ENCODE data around the gene NPEPL1. TPM values are rescaled to one million over a fixed set of nuclear protein-coding genes. Genes with fewer than 3 reads are reported as not detected.

Gene NPEPL1
- total and polyA plus RNA-seq, 2 experiments from 2014 or later: 37.5 to 49.8 TPM

DNA sequence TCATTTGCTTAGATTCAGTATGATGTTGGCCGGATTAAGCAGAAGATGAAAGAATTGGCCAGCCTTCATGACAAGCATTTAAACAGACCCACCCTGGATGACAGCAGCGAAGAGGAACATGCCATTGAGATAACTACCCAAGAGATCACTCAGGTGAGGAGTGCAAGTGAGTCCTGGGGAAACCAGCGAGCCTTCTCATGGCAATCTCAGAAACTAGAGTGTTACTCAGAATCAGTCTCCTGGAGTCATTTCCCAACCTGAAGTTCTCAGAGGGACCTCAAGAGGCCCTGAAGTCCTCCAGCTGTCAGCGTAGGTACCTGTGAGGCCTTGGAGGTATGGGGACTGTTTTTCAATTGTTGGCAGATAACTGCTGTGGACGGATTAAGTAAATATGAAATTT lies 24.6 kb upstream of the NPEPL1 start:
- no peaks in the 10 kb centered on the region for H3K9me2 ChIP-seq (ENCODE audit: insufficient read depth)
- peaks cover 9% of the 10 kb centered on the region for H3K4me1 ChIP-seq (ENCODE audit: insufficient read depth)
- in situ Hi-C loops (cut with MboI): no loop called here
- no peak overlapping the region for H3K9ac ChIP-seq
- no peaks in the 10 kb centered on the region for H3K27me3 ChIP-seq (replicated peaks; ENCODE audit: insufficient read depth)
- H4K20me1 ChIP-seq (ENCODE audit: insufficient read depth): no peaks in the 10 kb centered on the region; the same call in 1 of the 2 replicates
- peaks cover 17% of the 10 kb centered on the region; the same call in 1 of the 2 replicates for H3F3A ChIP-seq (ENCODE audit: insufficient read depth)
- peaks cover 59% of the 10 kb centered on the region for H3K79me2 ChIP-seq (ENCODE audit: insufficient read depth)
- H3K4me2 ChIP-seq (ENCODE audit: unreplicated experiment): no peak overlapping the region
- DNase-seq: no peak
- no peak overlapping the region for H2AFZ ChIP-seq
- H3K36me3 ChIP-seq (ENCODE audit: low read depth): peaks cover 58% of the 10 kb centered on the region
- H3K4me3 ChIP-seq: no peak overlapping the region
- WGBS, 2 experiments (ENCODE audit: low coverage in 1 of 2, low lambda C conversion rate in 2 of 2, missing lambda C conversion rate in 2 of 2): 95 to 99% methylated on average over 5 of the region's 5 CpGs
- TF ChIP-seq EZH2 (IDR thresholded peaks at IDR 0.05; ENCODE audit: insufficient read depth, poor library complexity, severe bottlenecking) (no peak), EZH2phosphoT487 (IDR thresholded peaks at IDR 0.05; ENCODE audit: insufficient read depth, low read depth) (no peak)
- H3K27ac ChIP-seq: no peak overlapping the region
- H3K9me3 ChIP-seq (ENCODE audit: low read depth): no peaks in the 10 kb centered on the region

DNA sequence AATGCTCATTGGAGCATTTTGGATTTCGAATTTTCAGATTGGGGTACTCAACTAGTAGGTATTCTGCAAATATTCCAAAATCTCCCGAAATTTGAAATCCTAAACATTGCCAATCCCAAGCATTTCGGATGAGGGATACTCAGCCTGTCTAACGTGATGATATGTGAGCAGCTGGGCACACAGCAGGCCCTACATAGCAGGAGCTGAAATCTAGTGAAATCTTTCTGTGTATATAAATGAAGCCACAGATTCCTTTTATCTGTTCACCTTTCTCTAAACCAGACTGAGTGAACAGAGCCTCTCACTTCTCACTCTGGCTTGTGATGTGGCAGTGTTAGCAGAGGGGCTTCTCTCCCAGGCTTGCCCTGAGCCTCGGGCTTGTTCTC lies 23.7 kb upstream of the NPEPL1 start:
- Histone ChIP-seq H3K9ac (no peak overlapping the region), H3K27me3 (replicated peaks; ENCODE audit: insufficient read depth) (no peaks in the 10 kb centered on the region), H3K4me2 (ENCODE audit: unreplicated experiment) (no peak overlapping the region), H3K27ac (no peak overlapping the region), H4K20me1 (ENCODE audit: insufficient read depth) (no peaks in the 10 kb centered on the region; the same call in 1 of the 2 replicates), H3K4me3 (no peak overlapping the region), H2AFZ (no peak overlapping the region), H3F3A (ENCODE audit: insufficient read depth) (peaks cover 17% of the 10 kb centered on the region; the same call in 1 of the 2 replicates), H3K9me2 (ENCODE audit: insufficient read depth) (no peaks in the 10 kb centered on the region), H3K9me3 (ENCODE audit: low read depth) (no peaks in the 10 kb centered on the region), H3K79me2 (ENCODE audit: insufficient read depth) (peaks cover 52% of the 10 kb centered on the region), H3K4me1 (ENCODE audit: insufficient read depth) (peaks cover 9% of the 10 kb centered on the region), H3K36me3 (ENCODE audit: low read depth) (peaks cover 58% of the 10 kb centered on the region)
- DNase-seq: no peak
- WGBS, 2 experiments (ENCODE audit: low coverage in 1 of 2, low lambda C conversion rate in 2 of 2, missing lambda C conversion rate in 2 of 2): 68 to 73% methylated on average over 5 of the region's 5 CpGs
- in situ Hi-C loops (cut with MboI): no loop called here
- TF ChIP-seq EZH2 (IDR thresholded peaks at IDR 0.05; ENCODE audit: insufficient read depth, poor library complexity, severe bottlenecking) (no peak), EZH2phosphoT487 (IDR thresholded peaks at IDR 0.05; ENCODE audit: insufficient read depth, low read depth) (no peak)

DNA sequence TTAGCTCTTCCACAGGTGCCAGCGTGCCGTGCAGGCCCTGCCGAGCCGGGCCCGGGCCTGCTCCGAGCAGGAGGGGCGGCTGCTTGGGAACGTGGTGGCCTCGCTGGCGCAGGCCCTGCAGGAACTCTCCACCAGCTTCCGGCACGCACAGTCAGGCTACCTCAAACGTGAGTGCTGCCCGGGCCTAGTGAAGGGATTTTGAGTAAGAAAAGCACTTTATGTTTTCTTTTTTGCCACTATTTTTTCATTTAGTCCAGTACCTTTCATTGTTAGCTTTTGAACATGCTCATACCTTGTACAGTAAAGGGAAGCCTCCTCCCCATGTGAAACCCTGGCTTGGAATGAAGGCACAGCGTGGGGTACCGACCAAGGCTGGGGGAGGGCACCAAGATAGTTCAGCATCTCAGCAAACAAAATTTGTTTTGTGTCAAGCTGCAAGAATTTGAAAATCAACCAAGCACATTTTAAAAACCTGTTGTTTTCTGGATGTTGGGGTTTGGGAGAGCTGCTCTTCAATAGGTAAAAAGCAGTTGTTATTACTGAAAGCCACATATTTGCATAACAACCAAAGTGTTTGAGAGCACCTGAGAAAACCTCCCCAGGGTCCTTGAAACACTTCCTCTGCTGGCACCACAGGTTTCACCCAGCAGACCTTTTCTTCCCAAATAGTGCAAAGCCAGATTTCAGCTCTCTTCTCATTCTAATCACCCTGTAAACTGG lies 23.2 kb upstream of the NPEPL1 start:
- in situ Hi-C loops (cut with MboI): no loop called here
- peaks cover 9% of the 10 kb centered on the region for H3K4me1 ChIP-seq (ENCODE audit: insufficient read depth)
- no peak for DNase-seq

GRCh38 chr20:58670102-58670501 lies 22.5 kb upstream of the NPEPL1 start:
- DNase-seq: peak; percentile 72
- H3K9me2 ChIP-seq (ENCODE audit: insufficient read depth): no peaks in the 10 kb centered on the region
- peaks cover 9% of the 10 kb centered on the region for H3K4me1 ChIP-seq (ENCODE audit: insufficient read depth)
- H4K20me1 ChIP-seq (ENCODE audit: insufficient read depth): no peaks in the 10 kb centered on the region
- no peaks in the 10 kb centered on the region for H3K27me3 ChIP-seq (replicated peaks; ENCODE audit: insufficient read depth)
- no peak overlapping the region for H3K4me3 ChIP-seq
- peak overlapping the region; percentile 25 for H3K27ac ChIP-seq
- H3K79me2 ChIP-seq (ENCODE audit: insufficient read depth): peaks cover 47% of the 10 kb centered on the region
- no peak overlapping the region for H3K9ac ChIP-seq
- H2AFZ ChIP-seq: no peak overlapping the region
- TF ChIP-seq EZH2 (IDR thresholded peaks at IDR 0.05; ENCODE audit: insufficient read depth, poor library complexity, severe bottlenecking) (no peak), EZH2phosphoT487 (IDR thresholded peaks at IDR 0.05; ENCODE audit: insufficient read depth, low read depth) (no peak)
- no peaks in the 10 kb centered on the region for H3K9me3 ChIP-seq (ENCODE audit: low read depth)
- H3F3A ChIP-seq (ENCODE audit: insufficient read depth): peaks cover 17% of the 10 kb centered on the region
- 57 to 63% methylated on average over 1 of the region's 1 CpG for WGBS, 2 experiments (ENCODE audit: low coverage in 1 of 2, low lambda C conversion rate in 2 of 2, missing lambda C conversion rate in 2 of 2)
- H3K36me3 ChIP-seq (ENCODE audit: low read depth): peaks cover 52% of the 10 kb centered on the region
- H3K4me2 ChIP-seq (ENCODE audit: unreplicated experiment): no peak overlapping the region
- in situ Hi-C loops (cut with MboI): no loop called here

More for the DNA sequence above, 23.2 kb upstream of the NPEPL1 start:
- Histone ChIP-seq H3K9me2 (ENCODE audit: insufficient read depth) (no peaks in the 10 kb centered on the region), H3K4me2 (ENCODE audit: unreplicated experiment) (no peak overlapping the region), H3K9ac (no peak overlapping the region), H3K36me3 (ENCODE audit: low read depth) (peaks cover 58% of the 10 kb centered on the region), H4K20me1 (ENCODE audit: insufficient read depth) (no peaks in the 10 kb centered on the region), H3K27ac (peak overlapping the region; percentile 25), H3K9me3 (ENCODE audit: low read depth) (no peaks in the 10 kb centered on the region), H3K27me3 (replicated peaks; ENCODE audit: insufficient read depth) (no peaks in the 10 kb centered on the region), H2AFZ (no peak overlapping the region), H3F3A (ENCODE audit: insufficient read depth) (peaks cover 17% of the 10 kb centered on the region), H3K79me2 (ENCODE audit: insufficient read depth) (peaks cover 52% of the 10 kb centered on the region), H3K4me3 (no peak overlapping the region)
- 71 to 73% methylated on average over 16 of the region's 16 CpGs for WGBS, 2 experiments (ENCODE audit: low coverage in 1 of 2, low lambda C conversion rate in 2 of 2, missing lambda C conversion rate in 2 of 2)
- TF ChIP-seq EZH2 (IDR thresholded peaks at IDR 0.05; ENCODE audit: insufficient read depth, poor library complexity, severe bottlenecking) (no peak), EZH2phosphoT487 (IDR thresholded peaks at IDR 0.05; ENCODE audit: insufficient read depth, low read depth) (no peak)
